SK-N-SH treated with all-trans-retinoic acid at 6 μM for 48 hours (cell line): ENCODE data around the gene HACD2.

ENCODE experiments used
- ATAC-seq: fragments of 200-7000 bp; cut with Tn5 transposase; 3 replicates; pipeline ENCODE4 v1.9.1; 2020; ENCODE audit warnings: mild to moderate bottlenecking, moderate library complexity
- ARNTL ChIP-seq: fragments of 450-650 bp; formaldehyde crosslinking; IDR thresholded peaks from 2 replicates; pipeline ENCODE4 v1.5.0; 2020; ENCODE audit warnings: low read depth, mild to moderate bottlenecking, moderate library complexity, borderline replicate concordance
- BACH2 ChIP-seq: fragments of 250-450 bp; sonication (Bioruptor Pico); IDR thresholded peaks from 2 replicates; pipeline ENCODE4 v1.9.0; 2021; ENCODE audit warnings: mild to moderate bottlenecking, borderline replicate concordance
- CREB5 ChIP-seq: fragments of 250-450 bp; sonication (Bioruptor Pico); IDR thresholded peaks from 2 replicates; pipeline ENCODE4 v1.5.1; 2020; ENCODE audit warnings: low read depth, mild to moderate bottlenecking, moderate library complexity
- CSDC2 ChIP-seq: fragments of 250-450 bp; sonication (Bioruptor Pico); IDR thresholded peaks from 2 replicates; pipeline ENCODE4 v1.5.0; 2020; ENCODE audit warnings: mild to moderate bottlenecking, moderate library complexity
- CSRNP3 ChIP-seq: fragments of 250-450 bp; sonication (Bioruptor Pico); IDR thresholded peaks from 2 replicates; pipeline ENCODE4 v1.5.1; 2021; ENCODE audit warnings: mild to moderate bottlenecking, moderate library complexity
- ESRRG ChIP-seq: fragments of 250-450 bp; sonication (Bioruptor Pico); IDR thresholded peaks from 2 replicates; pipeline ENCODE4 v1.6.1; 2021; ENCODE audit warnings: mild to moderate bottlenecking
- GLIS3 ChIP-seq: fragments of 250-450 bp; sonication (Bioruptor Pico); IDR thresholded peaks from 2 replicates; pipeline ENCODE4 v1.5.0; 2020; ENCODE audit warnings: mild to moderate bottlenecking, moderate library complexity
- ISL1 ChIP-seq: fragments of 250-450 bp; sonication (Bioruptor Pico); IDR thresholded peaks from 2 replicates; pipeline ENCODE4 v2.1.2; 2022; ENCODE audit warnings: mild to moderate bottlenecking, moderate library complexity
- PATZ1 ChIP-seq: fragments of 250-450 bp; sonication (Bioruptor Pico); IDR thresholded peaks from 2 replicates; pipeline ENCODE4 v1.8.0; 2020; ENCODE audit warnings: mild to moderate bottlenecking, moderate library complexity, borderline replicate concordance
- POU6F1 ChIP-seq: fragments of 250-450 bp; sonication (Bioruptor Pico); IDR thresholded peaks from 2 replicates; pipeline ENCODE4 v1.8.0; 2021; ENCODE audit warnings: low read depth, mild to moderate bottlenecking, moderate library complexity, borderline replicate concordance
- PPARA ChIP-seq: fragments of 250-450 bp; sonication (Bioruptor Pico); IDR thresholded peaks from 2 replicates; pipeline ENCODE4 v1.5.0; 2020; ENCODE audit warnings: mild to moderate bottlenecking, borderline replicate concordance
- RARB ChIP-seq: fragments of 250-450 bp; sonication (Bioruptor Pico); IDR thresholded peaks from 2 replicates; pipeline ENCODE4 v1.8.0; 2021; ENCODE audit warnings: mild to moderate bottlenecking, moderate library complexity
- SNAI2 ChIP-seq: fragments of 250-450 bp; sonication (Bioruptor Pico); IDR thresholded peaks from 2 replicates; pipeline ENCODE4 v1.5.0; 2020; ENCODE audit warnings: mild to moderate bottlenecking, moderate library complexity
- TCF4 ChIP-seq: fragments of 250-450 bp; sonication (Bioruptor Pico); IDR thresholded peaks from 2 replicates; pipeline ENCODE4 v1.8.0; 2021; ENCODE audit warnings: mild to moderate bottlenecking, moderate library complexity, borderline replicate concordance
- TOX ChIP-seq: fragments of 250-450 bp; sonication (Bioruptor Pico); IDR thresholded peaks from 2 replicates; pipeline ENCODE4 v1.8.0; 2021; ENCODE audit warnings: mild to moderate bottlenecking, moderate library complexity, borderline replicate concordance
- TSHZ2 ChIP-seq: fragments of 250-450 bp; sonication (Bioruptor Pico); IDR thresholded peaks from 2 replicates; pipeline ENCODE4 v1.5.0; 2020; ENCODE audit warnings: mild to moderate bottlenecking, moderate library complexity
- ZC3H10 ChIP-seq: fragments of 250-450 bp; sonication (Bioruptor Pico); IDR thresholded peaks from 2 replicates; pipeline ENCODE4 v1.5.1; 2021; ENCODE audit warnings: mild to moderate bottlenecking, moderate library complexity
- ZFP3 ChIP-seq: fragments of 250-450 bp; sonication (Bioruptor Pico); IDR thresholded peaks from 2 replicates; pipeline ENCODE4 v1.5.0; 2020; ENCODE audit warnings: mild to moderate bottlenecking, moderate library complexity
- ZFP30 ChIP-seq: fragments of 450-650 bp; formaldehyde crosslinking; IDR thresholded peaks from 2 replicates; pipeline ENCODE4 v1.5.0; 2022; ENCODE audit warnings: mild to moderate bottlenecking, moderate library complexity
- ZNF565 ChIP-seq: fragments of 450-650 bp; formaldehyde crosslinking; conservative IDR thresholded peaks from 2 replicates; pipeline ENCODE4 v1.5.0; 2020; ENCODE audit warnings: low read depth, mild to moderate bottlenecking, moderate library complexity
- ZNF70 ChIP-seq: fragments of 450-650 bp; formaldehyde crosslinking; IDR thresholded peaks from 2 replicates; pipeline ENCODE4 v1.5.0; 2020; ENCODE audit warnings: mild to moderate bottlenecking, moderate library complexity
- ZNF8 ChIP-seq: fragments of 450-650 bp; formaldehyde crosslinking; IDR thresholded peaks from 2 replicates; pipeline ENCODE4 v1.5.0; 2020; ENCODE audit warnings: mild to moderate bottlenecking, moderate library complexity

HACD2 gene

GRCh38 chr3:123561188-123561587 is 23.7 kb downstream of the HACD2 start:
- TF ChIP-seq ISL1 (CRISPR knock-in tag) (no peak), ZNF70 (no peak), GLIS3 (no peak), CREB5 (no peak), ESRRG (no peak), TCF4 (no peak), ZFP3 (CRISPR knock-in tag) (no peak), ZC3H10 (CRISPR knock-in tag) (no peak), BACH2 (CRISPR knock-in tag) (no peak), ZFP30 (CRISPR knock-in tag) (no peak)
- no peak for ATAC-seq

GRCh38 chr3:123559040-123559861 is 25.6 kb downstream of the HACD2 start:
- ATAC-seq, result peak; percentile 56
- TF ChIP-seq CSDC2, result no peak
- no peak for TF ChIP-seq CSRNP3
- TF ChIP-seq ARNTL, result no peak
- no peak for TF ChIP-seq TCF4
- no peak for TF ChIP-seq CREB5
- TF ChIP-seq PPARA, result no peak
- no peak for TF ChIP-seq TSHZ2
- no peak for TF ChIP-seq ZFP30 (CRISPR knock-in tag)
- no peak for TF ChIP-seq PATZ1 (CRISPR knock-in tag)
- no peak for TF ChIP-seq ZFP3 (CRISPR knock-in tag)
- no peak for TF ChIP-seq ZNF70
- TF ChIP-seq ZC3H10 (CRISPR knock-in tag), result no peak
- no peak for TF ChIP-seq ESRRG
- TF ChIP-seq ISL1 (CRISPR knock-in tag), result no peak
- TF ChIP-seq TOX, result no peak
- no peak for TF ChIP-seq SNAI2 (CRISPR knock-in tag)
- no peak for TF ChIP-seq GLIS3
- no peak for TF ChIP-seq BACH2 (CRISPR knock-in tag)
- no peak for TF ChIP-seq RARB (CRISPR knock-in tag)

GRCh38 chr3:123553536-123553935 is 31.3 kb downstream of the HACD2 start:
- no peak for ATAC-seq
- TF ChIP-seq CREB5 (no peak), BACH2 (CRISPR knock-in tag) (no peak), CSDC2 (no peak), ZNF565 (CRISPR knock-in tag) (no peak), RARB (CRISPR knock-in tag) (no peak), ISL1 (CRISPR knock-in tag) (no peak), ZNF70 (no peak), TSHZ2 (no peak), POU6F1 (CRISPR knock-in tag) (no peak), SNAI2 (CRISPR knock-in tag) (no peak), TCF4 (no peak), ZNF8 (CRISPR knock-in tag) (no peak), ARNTL (no peak)
